Mesothelial cell of epicardium (in vitro differentiated cells): ENCODE data around the gene TTC7B. TPM values are rescaled to one million over a fixed set of nuclear protein-coding genes. Genes with fewer than 3 reads are reported as not detected.

Source experiments
- DNase-seq, 2 experiments: peaks; one replicate each; pipeline ENCODE4 v3.0.0; 2021; ENCODE audit warnings: low spot score in 2 of 2; ENCODE audit not compliant: unreplicated experiment in 2 of 2
- H3K27ac Mint-ChIP-seq: 2 replicates; pipeline ENCODE4 v1.8.0; 2021; ENCODE audit warnings: mixed read lengths
- H3K27me3 Mint-ChIP-seq: 2 replicates; pipeline ENCODE4 v1.8.0; 2021; ENCODE audit warnings: low read depth, mixed read lengths
- H3K36me3 Mint-ChIP-seq: 2 replicates; pipeline ENCODE4 v1.8.0; 2021; ENCODE audit warnings: mixed read lengths
- H3K4me1 Mint-ChIP-seq: 2 replicates; pipeline ENCODE4 v1.8.0; 2021; ENCODE audit warnings: mixed read lengths
- H3K4me3 Mint-ChIP-seq: 2 replicates; pipeline ENCODE4 v1.8.0; 2021; ENCODE audit warnings: mild to moderate bottlenecking, moderate library complexity, mixed read lengths
- H3K9me3 Mint-ChIP-seq: 2 replicates; pipeline ENCODE4 v1.8.0; 2021; ENCODE audit warnings: mixed read lengths
- total RNA-seq: library from RNA; stranded (reverse); gene quantifications from 3 replicates; pipeline ENCODE4 v1.2.1, GENCODE V29; 2021
- TF ChIP-seq, protein P1 (sequence below): fragments of 200-600 bp; sonication (generic); IDR thresholded peaks from one replicate; pipeline ENCODE4 v1.5.0; 2021; ENCODE audit warnings: antibody characterized with exemption; ENCODE audit not compliant: unreplicated experiment

TTC7B gene
- total RNA-seq, 1 donor from 2014 or later = 56.5 TPM

DNA sequence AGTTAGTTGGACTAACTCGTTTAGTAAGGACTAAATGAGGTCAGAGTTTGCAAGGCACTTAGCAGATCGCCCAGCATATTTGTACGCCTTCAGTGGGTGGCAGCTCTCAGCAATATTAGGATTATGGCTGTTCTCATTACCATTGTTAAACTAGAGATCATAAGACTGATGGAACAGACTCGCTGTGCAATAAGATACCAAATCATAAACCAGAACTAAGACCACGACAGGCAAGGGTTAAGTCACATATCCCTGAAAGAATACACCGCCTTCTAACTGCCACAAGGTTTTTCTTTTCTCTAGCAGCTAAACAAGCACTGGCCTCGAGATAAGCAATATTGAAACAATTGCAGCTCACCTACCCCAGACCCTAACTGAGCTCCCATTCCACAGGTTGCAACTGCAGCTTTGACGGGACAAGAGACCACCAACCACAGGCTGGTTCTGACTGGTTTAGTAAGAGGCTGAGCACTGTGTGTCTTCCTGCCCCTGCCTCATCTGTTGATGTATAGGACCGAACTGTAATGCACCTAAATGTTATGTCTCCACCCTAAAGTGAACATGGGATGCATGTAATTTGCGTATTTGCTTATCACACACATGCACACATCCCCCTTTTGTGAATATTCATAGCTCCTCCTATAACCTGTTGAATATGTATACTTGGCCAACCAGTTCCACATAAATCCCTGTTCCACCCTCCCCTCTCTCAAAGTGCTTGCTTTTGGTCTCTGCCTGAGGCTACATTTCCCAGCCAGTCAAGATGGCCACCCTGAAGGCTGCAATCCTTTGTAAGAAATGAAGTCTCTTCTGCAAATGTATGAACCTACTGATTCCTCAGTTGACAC, 266.2 kb downstream of the TTC7B start:
- Mint-ChIP-seq H3K4me3 (no peak overlapping the region), H3K27ac (no peak overlapping the region), H3K4me1 (peaks cover 3% of the 10 kb centered on the region), H3K36me3 (peaks cover 12% of the 10 kb centered on the region), H3K27me3 (peaks cover 1% of the 10 kb centered on the region), H3K9me3 (peaks cover 6% of the 10 kb centered on the region)
- TF ChIP-seq, protein P1, sequence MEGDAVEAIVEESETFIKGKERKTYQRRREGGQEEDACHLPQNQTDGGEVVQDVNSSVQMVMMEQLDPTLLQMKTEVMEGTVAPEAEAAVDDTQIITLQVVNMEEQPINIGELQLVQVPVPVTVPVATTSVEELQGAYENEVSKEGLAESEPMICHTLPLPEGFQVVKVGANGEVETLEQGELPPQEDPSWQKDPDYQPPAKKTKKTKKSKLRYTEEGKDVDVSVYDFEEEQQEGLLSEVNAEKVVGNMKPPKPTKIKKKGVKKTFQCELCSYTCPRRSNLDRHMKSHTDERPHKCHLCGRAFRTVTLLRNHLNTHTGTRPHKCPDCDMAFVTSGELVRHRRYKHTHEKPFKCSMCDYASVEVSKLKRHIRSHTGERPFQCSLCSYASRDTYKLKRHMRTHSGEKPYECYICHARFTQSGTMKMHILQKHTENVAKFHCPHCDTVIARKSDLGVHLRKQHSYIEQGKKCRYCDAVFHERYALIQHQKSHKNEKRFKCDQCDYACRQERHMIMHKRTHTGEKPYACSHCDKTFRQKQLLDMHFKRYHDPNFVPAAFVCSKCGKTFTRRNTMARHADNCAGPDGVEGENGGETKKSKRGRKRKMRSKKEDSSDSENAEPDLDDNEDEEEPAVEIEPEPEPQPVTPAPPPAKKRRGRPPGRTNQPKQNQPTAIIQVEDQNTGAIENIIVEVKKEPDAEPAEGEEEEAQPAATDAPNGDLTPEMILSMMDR = no peak
- no peak for DNase-seq

DNA sequence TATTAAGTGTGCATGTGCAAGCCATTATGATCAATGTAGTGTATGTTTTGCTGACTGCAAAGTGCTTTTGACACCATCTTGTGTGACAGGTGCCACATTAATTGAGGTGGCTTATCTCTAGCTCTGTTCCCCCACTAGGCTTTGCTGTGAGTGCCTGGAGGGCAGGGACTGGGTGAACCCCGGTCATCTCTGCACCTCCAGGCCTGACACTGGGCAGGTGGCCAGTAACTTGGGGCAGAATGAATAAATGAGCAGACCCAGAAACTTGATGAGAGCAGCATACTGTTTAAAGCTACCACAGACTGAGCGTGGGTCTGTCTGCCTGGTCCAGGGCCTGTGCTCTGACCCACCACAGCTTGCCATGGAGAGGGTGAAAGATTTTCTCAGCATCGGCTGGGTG, 267.8 kb downstream of the TTC7B start:
- Mint-ChIP-seq H3K27me3 (peaks cover 1% of the 10 kb centered on the region), H3K27ac (no peak overlapping the region), H3K9me3 (peaks cover 6% of the 10 kb centered on the region), H3K36me3 (peaks cover 12% of the 10 kb centered on the region), H3K4me1 (peaks cover 8% of the 10 kb centered on the region), H3K4me3 (no peak overlapping the region)
- no peak for DNase-seq
- TF ChIP-seq, protein P1 = no peak

DNA sequence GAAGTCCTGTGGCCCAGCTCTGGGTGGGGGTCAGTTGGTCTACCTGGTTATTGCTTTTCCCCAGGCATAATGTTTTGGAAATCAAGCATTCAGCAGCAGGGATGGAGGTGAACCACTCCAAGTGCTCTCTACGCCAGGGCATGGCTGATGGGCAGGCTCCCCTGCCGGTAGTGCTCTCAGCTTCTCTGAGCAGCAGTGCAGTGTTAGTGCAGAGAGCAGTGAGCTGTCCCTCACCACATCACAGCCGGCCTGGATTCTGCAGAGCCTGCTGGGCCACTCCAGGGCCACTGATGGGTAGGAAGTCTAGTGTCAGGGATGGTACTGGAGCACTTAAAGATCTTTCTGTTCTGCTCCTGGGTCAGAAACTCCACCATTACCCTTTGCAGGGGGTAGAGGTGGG, 268.3 kb downstream of the TTC7B start:
- DNase-seq = no peak
- Mint-ChIP-seq H3K36me3 (peaks cover 12% of the 10 kb centered on the region), H3K27me3 (peaks cover 1% of the 10 kb centered on the region), H3K27ac (no peak overlapping the region), H3K4me1 (peaks cover 13% of the 10 kb centered on the region), H3K4me3 (no peak overlapping the region), H3K9me3 (peaks cover 6% of the 10 kb centered on the region)
- TF ChIP-seq, protein P1 = no peak

DNA sequence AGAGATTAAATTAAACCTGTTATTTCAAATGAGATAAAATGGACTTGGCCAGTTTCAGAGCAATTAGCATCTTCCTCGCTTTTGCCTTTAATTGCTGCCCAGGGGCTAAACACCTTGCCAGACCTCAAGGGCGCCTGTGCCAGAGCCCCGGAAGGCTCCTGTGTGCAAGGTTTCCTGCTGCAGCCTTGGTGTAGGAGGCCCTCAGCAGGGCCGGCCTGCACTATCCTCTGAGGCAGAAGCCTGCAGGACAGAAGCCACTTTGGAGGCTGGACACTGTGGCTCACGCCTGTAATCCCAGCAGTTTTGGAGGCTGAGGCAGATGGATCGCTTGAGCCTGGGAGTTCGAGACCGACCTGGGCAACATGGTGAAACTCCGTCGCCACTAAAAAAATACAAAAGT, 269.0 kb downstream of the TTC7B start:
- H3K9me3 Mint-ChIP-seq = peaks cover 6% of the 10 kb centered on the region
- H3K4me3 Mint-ChIP-seq = no peak overlapping the region
- TF ChIP-seq, protein P1 = no peak
- H3K27ac Mint-ChIP-seq = no peak overlapping the region
- peaks cover 12% of the 10 kb centered on the region for H3K36me3 Mint-ChIP-seq
- H3K4me1 Mint-ChIP-seq = peaks cover 18% of the 10 kb centered on the region
- no peak for DNase-seq
- H3K27me3 Mint-ChIP-seq = peaks cover 1% of the 10 kb centered on the region

DNA sequence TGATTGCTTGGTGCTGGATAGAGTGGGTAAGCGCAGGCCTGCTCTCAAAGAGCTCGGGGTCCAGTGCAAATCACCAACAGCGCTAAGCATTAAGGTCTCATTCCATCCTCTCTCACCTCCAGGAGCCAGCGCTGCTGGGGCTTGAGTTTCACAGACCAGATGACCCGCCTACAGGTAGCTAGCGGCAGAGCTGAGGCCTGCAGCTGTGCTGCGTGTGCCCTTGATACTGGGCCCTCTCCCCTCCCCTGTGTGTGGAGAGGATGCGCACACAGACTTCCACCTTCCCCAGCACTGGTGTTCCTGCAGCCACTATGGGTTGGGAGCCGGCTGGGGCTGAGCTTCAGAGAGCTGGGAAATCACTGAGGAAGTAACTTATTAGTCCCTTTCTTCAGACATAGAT, 269.5 kb downstream of the TTC7B start:
- H3K4me1 Mint-ChIP-seq = peaks cover 20% of the 10 kb centered on the region
- H3K36me3 Mint-ChIP-seq = peaks cover 12% of the 10 kb centered on the region
- peaks cover 1% of the 10 kb centered on the region for H3K27me3 Mint-ChIP-seq
- H3K27ac Mint-ChIP-seq = no peak overlapping the region
- peaks cover 6% of the 10 kb centered on the region for H3K9me3 Mint-ChIP-seq
- H3K4me3 Mint-ChIP-seq = no peak overlapping the region
- DNase-seq = no peak
- TF ChIP-seq, protein P1 = no peak
